Kidney (tissue), 14 donors: ENCODE measurements around the gene RAB36. TPM values are rescaled to one million over a fixed set of nuclear protein-coding genes. Genes with fewer than 3 reads are reported as not detected.

Source experiments
- DNase-seq, 5 donors: peaks; one replicate each; pipeline ENCODE4 v3.0.0-alpha.2; 2013 to 2020
- FAIRE-seq: peaks from 2 replicates; lab custom pipeline; 2012; peaks lifted over from hg19 to GRCh38; lab: Jason Lieb, UNC
- H3K27ac ChIP-seq, 2 donors: one replicate each; pipeline ENCODE4 v1.7.0; 2013; ENCODE audit warnings: low read depth in 2 of 2, low read length in 2 of 2, inconsistent platforms in 1 of 2
- H3K27me3 ChIP-seq: one replicate; pipeline ENCODE4 v1.7.1; 2013; ENCODE audit warnings: low read length, inconsistent platforms; ENCODE audit not compliant: control insufficient read depth, insufficient read depth
- H3K36me3 ChIP-seq, 3 donors: one replicate each; pipeline versions ENCODE4 v1.7.0 to v1.7.1; 2013; ENCODE audit warnings: low read length in 3 of 3, control low read depth in 1 of 3, inconsistent platforms in 1 of 3; ENCODE audit not compliant: insufficient read depth in 3 of 3, control insufficient read depth in 2 of 3
- H3K4me1 ChIP-seq, 3 donors: one replicate each; pipeline versions ENCODE4 v1.7.0 to v1.7.1; 2013; ENCODE audit warnings: low read length in 3 of 3, inconsistent platforms in 1 of 3, low read depth in 1 of 3; ENCODE audit not compliant: control insufficient read depth in 2 of 3, insufficient read depth in 2 of 3
- H3K4me3 ChIP-seq, 3 donors: one replicate each; pipeline versions ENCODE4 v1.7.0 to v1.8.1; 2013; ENCODE audit warnings: low read length in 3 of 3, control low read depth in 1 of 3, inconsistent platforms in 1 of 3
- H3K9ac ChIP-seq, 3 donors: one replicate each; pipeline versions ENCODE4 v1.7.0 to v1.7.1; 2013; ENCODE audit warnings: low read length in 3 of 3, control low read depth in 1 of 3, inconsistent platforms in 1 of 3
- H3K9me3 ChIP-seq, 3 donors: one replicate each; pipeline versions ENCODE4 v1.7.0 to v1.7.1; 2013; ENCODE audit warnings: low read length in 3 of 3, control low read depth in 1 of 3, inconsistent platforms in 1 of 3; ENCODE audit not compliant: control insufficient read depth in 2 of 3, insufficient read depth in 1 of 3
- CTCF ChIP-seq: IDR thresholded peaks from 3 replicates; pipeline ENCODE4 v1.5.1; 2012; ENCODE audit warnings: mild to moderate bottlenecking, moderate library complexity, borderline replicate concordance; ENCODE audit not compliant: insufficient read depth; ENCODE audit errors: extremely low read depth
- intact Hi-C: fragments of 100-400 bp; cut with DNase I; formaldehyde crosslinking; loops from one replicate; pipeline ENCODE4 v1.11.1; 2022
- polyA plus RNA-seq: library from polyadenylated mRNA; stranded (reverse); fragments of 350-450 nt; fragmentation: Illumina TruSeq; extraction: RNeasy Lipid Tissue Mini Kit (QIAGEN cat#74804); gene quantifications from one replicate; pipeline ENCODE4 v1.2.3, GENCODE V29; 2014; ENCODE audit warnings: low read depth, low replicate concordance; ENCODE audit not compliant: insufficient read depth
- total RNA-seq: library from RNA; stranded (reverse); fragmentation: NEBNext Ultra II Directional; extraction: Animal tissue kit (Norgen Biotek cat#: 25700); gene quantifications from one replicate; pipeline ENCODE4 v1.2.1, GENCODE V29; 2021
- donor health status: control.
- donor health status: control.
- donor health status: control.
- donor health status: control.
- donor health status: control.
- donor health status: DM: yes; HTN: yes; CAD: no.
- donor health status: Normal renal cell carcinoma (clear cell type).

Gene RAB36
- total and polyA plus RNA-seq, 2 donors from 2014 or later = 9.7 to 30.5 TPM

GRCh38 chr22:23140385-23140784, 4.9 kb upstream of the RAB36 start:
- Histone ChIP-seq H3K9me3 (no peaks in the 10 kb centered on the region), H3K4me3 (no peak overlapping the region), H3K36me3 (no peaks in the 10 kb centered on the region), H3K4me1 (peaks cover 4 to 23% (median 11%) of the 10 kb centered on the region in 3 donors), H3K27ac (no peak overlapping the region), H3K9ac (peak overlapping the region in 1 of 3 donors; percentile 34), H3K27me3 (no peaks in the 10 kb centered on the region)
- intact Hi-C loops = no loop called here
- no peak for FAIRE-seq
- no peak for TF ChIP-seq CTCF
- DNase-seq = no peak

- no peak for TF ChIP-seq CTCF
- Histone ChIP-seq H3K36me3 (peaks cover 0 to 3% (median under 1%) of the 10 kb centered on the region in 3 donors), H3K9ac (peak overlapping the region in 1 of 3 donors; percentile 61), H3K4me3 (peak overlapping the region in 1 of 3 donors; percentile 50), H3K27ac (peak overlapping the region; percentile 86 to 89), H3K9me3 (no peaks in the 10 kb centered on the region), H3K27me3 (no peaks in the 10 kb centered on the region), H3K4me1 (peaks cover 4 to 32% (median 21%) of the 10 kb centered on the region in 3 donors)
- FAIRE-seq (no peak), DNase-seq (no peak)
- intact Hi-C loops = no loop called here
Observed at GRCh38 chr22:23142546-23143105, 2.7 kb upstream of the RAB36 start.

GRCh38 chr22:23143119-23143518, 2.2 kb upstream of the RAB36 start:
- H3K36me3 ChIP-seq = peaks cover 0 to 6% (median 3%) of the 10 kb centered on the region in 3 donors
- H3K27ac ChIP-seq = peak overlapping the region; percentile 86 to 89
- no peak overlapping the region for H3K9ac ChIP-seq
- no peak for FAIRE-seq
- no peak for TF ChIP-seq CTCF
- H3K4me3 ChIP-seq = no peak overlapping the region
- no peaks in the 10 kb centered on the region for H3K27me3 ChIP-seq
- no peak for DNase-seq
- peaks cover 4 to 32% (median 21%) of the 10 kb centered on the region in 3 donors for H3K4me1 ChIP-seq
- intact Hi-C loops = no loop called here
- no peaks in the 10 kb centered on the region for H3K9me3 ChIP-seq

GRCh38 chr22:23144432-23144831, 845 bp upstream of the RAB36 start:
- H3K4me1 ChIP-seq = peaks cover 4 to 32% (median 19%) of the 10 kb centered on the region in 3 donors

More at GRCh38 chr22:23144432-23144831, 845 bp upstream of the RAB36 start:
- H3K9ac ChIP-seq = peak overlapping the region in 2 of 3 donors; percentile 33 to 77
- peak overlapping the region in 2 of 3 donors; percentile 69 to 70 for H3K4me3 ChIP-seq
- TF ChIP-seq CTCF = no peak
- DNase-seq = no peak
- intact Hi-C loops = no loop called here
- H3K9me3 ChIP-seq = no peaks in the 10 kb centered on the region
- peaks cover 0 to 8% (median 5%) of the 10 kb centered on the region in 3 donors for H3K36me3 ChIP-seq
- H3K27ac ChIP-seq = peak overlapping the region; percentile 63 to 85
- H3K27me3 ChIP-seq = no peaks in the 10 kb centered on the region
- FAIRE-seq = no peak
